Measurements from ENCODE around the gene WASF3. TPM values are rescaled to one million over a fixed set of nuclear protein-coding genes. Genes with fewer than 3 reads are reported as not detected.
"Not testable (repeated sequence)": the region's sequence is repeated elsewhere in the genome, so short reads cannot be mapped to it uniquely, and the experiment has no call there.

The WASF3 gene
- total and polyA plus RNA-seq, 2 experiments from 2014 or later, result 9.9 to 20.7 TPM

GRCh38 chr13:26629260-26629825 is 71.9 kb downstream of the WASF3 start:
- Mint-ChIP-seq H3K27ac (no peak overlapping the region), H3K27me3 (ENCODE audit: insufficient read depth, low read depth, poor library complexity) (peaks cover 3% of the 10 kb centered on the region), H3K4me1 (peaks cover 10% of the 10 kb centered on the region), H3K36me3 (ENCODE audit: low read depth) (peaks cover 51% of the 10 kb centered on the region), H3K9me3 (peaks cover 20% of the 10 kb centered on the region), H3K4me3 (no peak overlapping the region)
- ATAC-seq (peak; percentile 74), DNase-seq (ENCODE audit: low spot score) (peak; percentile 44)
- Histone ChIP-seq H3K9me2 (ENCODE audit: insufficient read depth) (no peaks in the 10 kb centered on the region), H3K4me3 (no peak overlapping the region), H3F3A (replicated peaks; ENCODE audit: low read depth) (no peaks in the 10 kb centered on the region), H3K79me2 (replicated peaks; ENCODE audit: insufficient read depth) (peaks cover 12% of the 10 kb centered on the region), H2AFZ (no peak overlapping the region), H3K4me2 (no peak overlapping the region), H4K20me1 (replicated peaks; ENCODE audit: insufficient read depth) (no peaks in the 10 kb centered on the region), H3K36me3 (ENCODE audit: insufficient read depth) (peaks cover under 1% of the 10 kb centered on the region; the same call in 1 of the 2 replicates), H3K27ac (ENCODE audit: low read depth) (no peak overlapping the region), H3K4me1 (ENCODE audit: insufficient read depth) (no peaks in the 10 kb centered on the region; the same call in 1 of the 2 replicates), H3K27me3 (ENCODE audit: insufficient read depth) (no peaks in the 10 kb centered on the region)
- TF ChIP-seq ZNF462 (CRISPR knock-in tag; IDR thresholded peaks at IDR 0.05), result no peak
- TF ChIP-seq POLR2AphosphoS5 (IDR thresholded peaks at IDR 0.05; ENCODE audit: low read depth), result no peak
- no peak for TF ChIP-seq STAT1 (IDR thresholded peaks at IDR 0.05; ENCODE audit: unreplicated experiment)
- TF ChIP-seq JUNB (IDR thresholded peaks at IDR 0.05; ENCODE audit: unreplicated experiment), result no peak
- TF ChIP-seq EZH2phosphoT487 (IDR thresholded peaks at IDR 0.05; ENCODE audit: unreplicated experiment), result no peak
- peak; percentile 35 to 58; a peak in 3 of 4 replicates for TF ChIP-seq CTCF (conservative IDR thresholded peaks at IDR 0.05; ENCODE audit: low read depth in 2 of 2)

- peaks cover 76% of the 10 kb centered on the region for H3K36me3 Mint-ChIP-seq (ENCODE audit: low read depth)
- not testable (repeated sequence) for H3F3A ChIP-seq (replicated peaks; ENCODE audit: low read depth); H3K4me3 Mint-ChIP-seq; H3K27me3 ChIP-seq (ENCODE audit: insufficient read depth); H3K4me3 ChIP-seq; H4K20me1 ChIP-seq (replicated peaks; ENCODE audit: insufficient read depth); ATAC-seq; H3K27me3 Mint-ChIP-seq (ENCODE audit: insufficient read depth, low read depth, poor library complexity); DNase-seq (ENCODE audit: low spot score); H3K4me2 ChIP-seq; H3K4me1 ChIP-seq (ENCODE audit: insufficient read depth); H3K79me2 ChIP-seq (replicated peaks; ENCODE audit: insufficient read depth); H3K27ac ChIP-seq (ENCODE audit: low read depth); H3K27ac Mint-ChIP-seq; H2AFZ ChIP-seq; H3K36me3 ChIP-seq (ENCODE audit: insufficient read depth); H3K9me2 ChIP-seq (ENCODE audit: insufficient read depth)
- H3K4me1 Mint-ChIP-seq, result peaks cover 15% of the 10 kb centered on the region; the same call in 2 of the 3 replicates
- peaks cover 39% of the 10 kb centered on the region for H3K9me3 Mint-ChIP-seq
Observed at GRCh38 chr13:26635634-26636033, 78.2 kb downstream of the WASF3 start.

GRCh38 chr13:26636073-26636472 is 78.6 kb downstream of the WASF3 start:
- not testable (repeated sequence) for H3K27me3 ChIP-seq (ENCODE audit: insufficient read depth); H3K4me3 ChIP-seq; ATAC-seq; H3K27me3 Mint-ChIP-seq (ENCODE audit: insufficient read depth, low read depth, poor library complexity); H3K36me3 ChIP-seq (ENCODE audit: insufficient read depth); H3K27ac Mint-ChIP-seq; H3K4me2 ChIP-seq; H3F3A ChIP-seq (replicated peaks; ENCODE audit: low read depth); H2AFZ ChIP-seq; H3K9me2 ChIP-seq (ENCODE audit: insufficient read depth); H3K79me2 ChIP-seq (replicated peaks; ENCODE audit: insufficient read depth); H4K20me1 ChIP-seq (replicated peaks; ENCODE audit: insufficient read depth); DNase-seq (ENCODE audit: low spot score); H3K4me3 Mint-ChIP-seq; H3K4me1 ChIP-seq (ENCODE audit: insufficient read depth); H3K27ac ChIP-seq (ENCODE audit: low read depth)
- peaks cover 39% of the 10 kb centered on the region for H3K9me3 Mint-ChIP-seq
- peaks cover 15% of the 10 kb centered on the region; the same call in 2 of the 3 replicates for H3K4me1 Mint-ChIP-seq
- H3K36me3 Mint-ChIP-seq (ENCODE audit: low read depth), result peaks cover 76% of the 10 kb centered on the region

All from GM23338 (cell line).